HG03025 (cell line): Measurements from ENCODE around the gene NHLH1.
"Not testable (repeated sequence)": the region's sequence is repeated elsewhere in the genome, so short reads cannot be mapped to it uniquely, and the experiment has no call there.

ENCODE experiments used
- ATAC-seq: cut with Tn5 transposase; IDR thresholded peaks from one replicate; pipeline ENCODE4 v1.9.1; 2021; ENCODE audit warnings: mild to moderate bottlenecking, moderate library complexity; ENCODE audit not compliant: unreplicated experiment, low FRiP score

Gene NHLH1

GRCh38 chr1:160375788-160376524 lies 9.1 kb downstream of the NHLH1 start:
- no peak for ATAC-seq

GRCh38 chr1:160376525-160377131 lies 9.8 kb downstream of the NHLH1 start:
- ATAC-seq: no peak

- ATAC-seq: no peak
Measured at GRCh38 chr1:160377585-160378206, 10.8 kb downstream of the NHLH1 start.

- ATAC-seq: not testable (repeated sequence)
Measured at GRCh38 chr1:160384812-160385211, 17.9 kb downstream of the NHLH1 start.

- not testable (repeated sequence) for ATAC-seq
Measured at GRCh38 chr1:160388406-160388805, 21.5 kb downstream of the NHLH1 start.

- no peak for ATAC-seq
Measured at GRCh38 chr1:160394673-160395072, 27.8 kb downstream of the NHLH1 start.

GRCh38 chr1:160397651-160398050 lies 30.8 kb downstream of the NHLH1 start:
- ATAC-seq: no peak

GRCh38 chr1:160398823-160399222 lies 32.0 kb downstream of the NHLH1 start:
- no peak for ATAC-seq

- no peak for ATAC-seq
Measured at GRCh38 chr1:160399544-160400222, 32.8 kb downstream of the NHLH1 start.

GRCh38 chr1:160400223-160400645 lies 33.4 kb downstream of the NHLH1 start, which contains the start of gene VANGL2:
TSS of gene VANGL2 (plus strand) at chr1:160400564. CDS start at chr1:160415838, 15,274 bp downstream.
- no peak for ATAC-seq

- ATAC-seq: no peak
Measured at GRCh38 chr1:160400646-160401486, 34.0 kb downstream of the NHLH1 start.

GRCh38 chr1:160401487-160401805 lies 34.6 kb downstream of the NHLH1 start:
- no peak for ATAC-seq

- ATAC-seq: no peak
Measured at GRCh38 chr1:160402001-160402795, 35.3 kb downstream of the NHLH1 start.

GRCh38 chr1:160403244-160403643 lies 36.4 kb downstream of the NHLH1 start:
- no peak for ATAC-seq

- no peak for ATAC-seq
Measured at GRCh38 chr1:160404094-160404493, 37.2 kb downstream of the NHLH1 start.

- no peak for ATAC-seq
Measured at GRCh38 chr1:160405331-160405877, 38.5 kb downstream of the NHLH1 start.

GRCh38 chr1:160406131-160406968 lies 39.5 kb downstream of the NHLH1 start:
- ATAC-seq: no peak
